Stimulated activated CD8-positive, alpha-beta memory T cell treated with anti-CD3 and anti-CD28 coated beads, Interleukin-12 subunit alpha, Interleukin-12 subunit beta, amount 100 ng/mL, for 24 hours (primary cell): ENCODE measurements around the gene ARHGAP26.

Experiments
- DNase-seq: peaks from one replicate; pipeline ENCODE4 v3.0.0-alpha.2; 2020; ENCODE audit errors: extremely low read depth

The ARHGAP26 gene

GRCh38 chr5:142810743-142811290, 40.6 kb downstream of the ARHGAP26 start:
- DNase-seq: no peak

GRCh38 chr5:142811866-142812557, 41.8 kb downstream of the ARHGAP26 start:
- no peak for DNase-seq

- DNase-seq: no peak
Observed at GRCh38 chr5:142813220-142813619, 43.0 kb downstream of the ARHGAP26 start.

DNA sequence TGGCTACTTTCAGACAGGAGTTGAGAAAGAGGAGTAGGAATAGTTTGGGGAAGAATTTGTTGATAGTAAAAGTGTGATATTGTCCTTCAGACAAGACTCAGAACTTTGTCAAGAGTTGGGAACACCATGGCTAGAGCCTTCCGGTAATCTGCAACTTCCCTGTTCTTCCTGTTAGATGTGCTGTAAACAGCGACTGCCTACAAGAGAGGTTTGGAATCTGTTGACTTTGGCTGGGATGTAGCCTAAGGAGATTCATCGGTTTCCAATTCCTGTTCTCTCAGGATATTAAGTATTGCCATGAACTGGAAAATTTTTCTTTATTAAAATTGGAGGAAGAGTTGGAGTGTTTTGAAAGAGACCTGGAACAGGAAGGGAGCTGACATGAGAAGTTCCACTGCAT, 43.9 kb downstream of the ARHGAP26 start:
- no peak for DNase-seq

GRCh38 chr5:142815469-142815868, 45.3 kb downstream of the ARHGAP26 start:
- no peak for DNase-seq

- no peak for DNase-seq
Observed at GRCh38 chr5:142816531-142817430, 46.6 kb downstream of the ARHGAP26 start.

DNA sequence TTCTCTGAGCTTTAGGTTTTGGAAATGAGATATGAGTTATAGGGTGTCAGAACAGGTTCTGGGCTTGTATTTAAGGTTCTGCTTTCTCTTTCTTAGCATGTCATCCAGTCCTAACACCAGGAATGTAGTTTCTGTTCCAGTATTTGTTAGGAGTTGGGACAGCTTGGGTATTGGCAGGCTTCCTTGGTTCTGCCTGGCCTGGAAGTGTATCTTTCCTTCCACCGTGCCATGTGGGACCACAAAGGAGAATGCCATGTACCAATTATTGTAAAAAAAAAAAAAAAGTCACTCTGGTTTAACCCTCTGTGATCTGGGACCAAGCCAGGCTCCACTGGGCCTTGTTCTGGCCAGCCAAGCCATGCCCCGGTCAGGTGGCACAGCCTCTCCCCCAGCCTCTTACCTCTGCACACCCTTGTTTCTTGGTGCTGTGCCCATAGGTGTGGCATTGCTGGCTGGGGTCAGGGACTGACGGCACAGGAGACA, 47.8 kb downstream of the ARHGAP26 start:
- no peak for DNase-seq

DNA sequence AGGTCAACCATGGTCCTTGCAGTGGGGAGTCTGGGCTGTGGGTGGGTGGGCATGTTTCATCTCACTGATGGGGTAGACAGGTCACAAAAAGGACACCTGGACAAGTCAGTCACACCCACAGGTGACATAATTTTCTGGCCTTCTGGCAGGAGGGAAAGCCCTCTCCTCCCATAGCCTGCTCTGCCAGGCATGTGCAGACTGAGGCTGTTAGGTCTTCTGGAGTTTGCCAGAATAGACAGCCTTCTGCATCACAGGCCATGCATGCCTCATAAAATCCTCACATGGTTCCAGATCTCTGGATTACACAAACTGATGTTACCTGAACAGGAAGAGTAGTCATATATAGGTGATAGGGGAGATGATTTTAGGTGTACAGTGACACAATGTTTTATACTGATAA, 49.1 kb downstream of the ARHGAP26 start:
- DNase-seq: no peak

DNA sequence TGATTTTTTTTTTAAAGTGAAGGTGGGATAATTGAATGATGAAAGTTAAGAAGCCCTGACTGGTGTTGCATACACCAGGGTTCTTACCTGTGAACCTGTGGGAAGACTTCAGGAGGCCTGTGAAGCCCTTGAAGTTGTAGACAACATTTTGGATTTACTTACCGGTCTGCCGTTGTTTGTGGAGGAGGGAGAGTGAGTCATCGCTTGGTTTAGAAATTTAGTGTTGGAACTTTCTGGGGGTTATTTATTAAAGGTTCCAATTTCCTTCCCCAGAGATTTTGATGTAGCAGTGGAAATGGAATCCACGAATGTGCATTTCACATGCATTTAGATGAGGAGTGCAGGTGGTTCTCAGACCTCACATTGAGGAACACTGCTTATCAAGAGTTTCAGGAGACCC, 49.6 kb downstream of the ARHGAP26 start:
- no peak for DNase-seq

GRCh38 chr5:142820447-142820846, 50.3 kb downstream of the ARHGAP26 start:
- DNase-seq: no peak

DNA sequence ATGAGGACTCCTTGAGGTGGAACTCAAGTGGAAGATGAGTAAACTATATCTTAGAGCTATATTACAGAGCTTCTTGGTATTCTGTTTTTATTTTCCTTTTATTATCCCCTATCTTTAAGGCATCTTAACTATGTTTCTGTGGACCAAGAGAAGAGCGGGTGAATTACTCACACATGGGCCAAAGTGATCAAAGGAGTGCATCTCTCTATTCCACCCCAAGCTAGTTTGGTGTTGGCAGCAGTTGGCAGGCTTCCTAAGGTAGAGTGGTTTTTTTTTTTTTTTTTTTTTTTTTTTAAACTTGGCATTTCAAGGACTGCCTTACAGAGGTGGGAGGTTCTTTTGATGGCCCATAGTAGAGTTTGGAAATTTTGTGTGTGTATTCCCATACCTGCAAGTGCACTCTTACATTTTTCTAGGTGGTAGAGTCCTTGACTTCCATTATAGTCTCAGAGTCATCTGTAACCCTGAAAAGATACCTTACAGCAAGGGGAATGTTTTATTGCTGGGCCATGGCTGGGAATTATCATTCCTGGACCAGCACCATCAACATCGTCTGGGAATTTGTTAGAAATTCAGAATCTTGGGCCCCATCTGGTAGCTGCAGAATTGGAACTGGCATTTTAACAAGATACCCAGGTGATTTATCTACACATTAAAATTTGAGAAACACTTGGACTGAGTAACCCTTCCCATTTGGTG, 51.0 kb downstream of the ARHGAP26 start:
- no peak for DNase-seq

- no peak for DNase-seq
Observed at GRCh38 chr5:142821733-142822487, 51.7 kb downstream of the ARHGAP26 start.

DNA sequence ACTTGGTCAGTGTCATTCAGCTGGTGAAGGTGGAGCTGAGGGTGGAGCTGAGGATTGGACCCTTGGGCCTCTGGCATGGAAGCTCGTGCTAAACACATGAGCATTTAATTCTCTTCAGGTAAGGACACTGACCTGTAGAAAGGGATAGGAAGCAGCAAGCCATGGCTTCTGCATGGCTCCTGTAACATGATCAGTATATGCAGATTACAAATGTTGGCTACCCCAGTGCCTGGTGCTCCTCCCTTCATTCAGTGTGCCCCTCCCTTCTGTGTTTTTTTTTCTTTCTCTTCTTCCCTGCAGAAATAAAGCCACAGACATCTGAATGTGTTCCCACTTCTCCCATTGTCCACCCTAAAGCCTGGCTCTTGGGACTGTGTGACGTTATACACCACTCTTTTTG, 52.9 kb downstream of the ARHGAP26 start:
- DNase-seq: no peak

DNA sequence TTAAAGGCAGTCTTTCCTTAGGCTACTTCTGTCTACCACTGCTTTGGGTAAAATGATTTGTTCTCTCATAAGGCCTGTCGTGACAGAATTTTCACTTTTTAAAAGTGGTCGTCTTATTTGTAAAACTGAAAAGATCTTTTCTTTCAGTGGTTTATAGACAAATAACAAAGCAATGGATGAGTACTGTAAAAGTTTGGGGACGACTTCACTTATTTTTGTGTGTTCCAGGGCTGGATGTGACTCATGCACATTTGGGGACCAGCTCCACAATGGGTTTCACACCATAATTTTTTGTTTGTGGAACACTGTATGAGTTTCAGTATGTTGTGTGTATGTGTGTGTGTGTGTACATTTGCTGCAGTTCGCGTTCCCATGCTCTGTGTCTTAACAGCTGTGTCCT, 53.6 kb downstream of the ARHGAP26 start:
- no peak for DNase-seq

DNA sequence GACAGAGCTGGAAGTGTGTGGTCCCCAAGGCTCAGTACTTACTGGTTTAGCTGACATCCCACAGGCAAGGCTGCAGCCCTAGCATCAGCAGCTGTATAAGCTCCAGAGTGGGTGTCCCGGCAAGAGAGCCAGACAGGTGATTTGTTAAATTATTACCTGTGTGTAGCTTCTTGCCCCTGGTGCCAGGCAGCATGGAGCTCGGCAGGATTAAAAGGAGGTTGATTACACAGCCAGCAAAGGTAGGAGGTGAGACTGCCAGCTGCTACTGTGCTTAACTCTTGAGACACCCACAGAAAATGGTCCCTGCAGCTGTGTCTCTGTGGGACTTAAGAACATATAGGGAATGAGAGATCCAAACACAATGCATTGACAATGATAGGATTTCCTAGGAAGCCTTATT, 54.2 kb downstream of the ARHGAP26 start:
- no peak for DNase-seq

GRCh38 chr5:142825378-142826089, 55.4 kb downstream of the ARHGAP26 start:
- no peak for DNase-seq

GRCh38 chr5:142826093-142826492, 55.9 kb downstream of the ARHGAP26 start:
- DNase-seq: no peak

GRCh38 chr5:142826741-142827492, 56.7 kb downstream of the ARHGAP26 start:
- no peak for DNase-seq

GRCh38 chr5:142827934-142828576, 57.9 kb downstream of the ARHGAP26 start:
- DNase-seq: no peak
